ENCODE results near the gene PDCD11. TPM values are rescaled to one million over a fixed set of nuclear protein-coding genes. Genes with fewer than 3 reads are reported as not detected.

Gene PDCD11
- total RNA-seq, 4 donors from 2014 or later = 14.3 to 21.7 (median 17.6) TPM

DNA sequence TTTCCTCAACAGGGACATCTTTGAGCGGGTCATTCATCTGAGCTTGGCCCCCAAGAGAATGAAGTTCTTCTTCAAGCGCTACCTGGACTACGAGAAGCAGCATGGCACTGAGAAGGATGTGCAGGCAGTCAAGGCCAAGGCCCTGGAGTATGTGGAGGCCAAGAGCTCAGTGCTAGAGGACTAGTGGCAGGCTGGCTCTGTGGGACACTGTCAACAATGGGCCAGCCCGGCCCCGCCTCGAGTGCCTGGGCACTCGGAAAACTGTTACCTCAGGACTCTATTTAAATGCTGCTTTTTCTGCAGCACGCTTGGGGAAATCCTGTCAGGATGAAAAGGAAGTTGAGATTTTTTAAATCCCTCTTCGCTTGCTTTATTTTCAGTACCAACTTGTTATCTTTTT, 48.9 kb downstream of the PDCD11 start:
- Histone ChIP-seq H3K9me3 (no peaks in the 10 kb centered on the region), H3K27me3 (no peaks in the 10 kb centered on the region), H3K27ac (peak overlapping the region; percentile 44 to 91 (median 88)), H3K4me1 (peaks cover 0 to 85% (median 51%) of the 10 kb centered on the region in 3 donors), H3K36me3 (peaks cover 0 to 100% of the 10 kb centered on the region in 2 donors), H3K4me3 (no peak overlapping the region)
- no peak for ATAC-seq
- 79 to 87% methylated on average over 3 to 7 of the region's 9 CpGs for WGBS, 2 donors (ENCODE audit: low coverage in 1 of 2)
- TF ChIP-seq EP300 (IDR thresholded peaks at IDR 0.05) (no peak), POLR2AphosphoS5 (IDR thresholded peaks at IDR 0.05) (no peak), POLR2A (IDR thresholded peaks at IDR 0.05) (no peak)
- TF ChIP-seq, protein P1, sequence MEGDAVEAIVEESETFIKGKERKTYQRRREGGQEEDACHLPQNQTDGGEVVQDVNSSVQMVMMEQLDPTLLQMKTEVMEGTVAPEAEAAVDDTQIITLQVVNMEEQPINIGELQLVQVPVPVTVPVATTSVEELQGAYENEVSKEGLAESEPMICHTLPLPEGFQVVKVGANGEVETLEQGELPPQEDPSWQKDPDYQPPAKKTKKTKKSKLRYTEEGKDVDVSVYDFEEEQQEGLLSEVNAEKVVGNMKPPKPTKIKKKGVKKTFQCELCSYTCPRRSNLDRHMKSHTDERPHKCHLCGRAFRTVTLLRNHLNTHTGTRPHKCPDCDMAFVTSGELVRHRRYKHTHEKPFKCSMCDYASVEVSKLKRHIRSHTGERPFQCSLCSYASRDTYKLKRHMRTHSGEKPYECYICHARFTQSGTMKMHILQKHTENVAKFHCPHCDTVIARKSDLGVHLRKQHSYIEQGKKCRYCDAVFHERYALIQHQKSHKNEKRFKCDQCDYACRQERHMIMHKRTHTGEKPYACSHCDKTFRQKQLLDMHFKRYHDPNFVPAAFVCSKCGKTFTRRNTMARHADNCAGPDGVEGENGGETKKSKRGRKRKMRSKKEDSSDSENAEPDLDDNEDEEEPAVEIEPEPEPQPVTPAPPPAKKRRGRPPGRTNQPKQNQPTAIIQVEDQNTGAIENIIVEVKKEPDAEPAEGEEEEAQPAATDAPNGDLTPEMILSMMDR (IDR thresholded peaks at IDR 0.05) = no peak

DNA sequence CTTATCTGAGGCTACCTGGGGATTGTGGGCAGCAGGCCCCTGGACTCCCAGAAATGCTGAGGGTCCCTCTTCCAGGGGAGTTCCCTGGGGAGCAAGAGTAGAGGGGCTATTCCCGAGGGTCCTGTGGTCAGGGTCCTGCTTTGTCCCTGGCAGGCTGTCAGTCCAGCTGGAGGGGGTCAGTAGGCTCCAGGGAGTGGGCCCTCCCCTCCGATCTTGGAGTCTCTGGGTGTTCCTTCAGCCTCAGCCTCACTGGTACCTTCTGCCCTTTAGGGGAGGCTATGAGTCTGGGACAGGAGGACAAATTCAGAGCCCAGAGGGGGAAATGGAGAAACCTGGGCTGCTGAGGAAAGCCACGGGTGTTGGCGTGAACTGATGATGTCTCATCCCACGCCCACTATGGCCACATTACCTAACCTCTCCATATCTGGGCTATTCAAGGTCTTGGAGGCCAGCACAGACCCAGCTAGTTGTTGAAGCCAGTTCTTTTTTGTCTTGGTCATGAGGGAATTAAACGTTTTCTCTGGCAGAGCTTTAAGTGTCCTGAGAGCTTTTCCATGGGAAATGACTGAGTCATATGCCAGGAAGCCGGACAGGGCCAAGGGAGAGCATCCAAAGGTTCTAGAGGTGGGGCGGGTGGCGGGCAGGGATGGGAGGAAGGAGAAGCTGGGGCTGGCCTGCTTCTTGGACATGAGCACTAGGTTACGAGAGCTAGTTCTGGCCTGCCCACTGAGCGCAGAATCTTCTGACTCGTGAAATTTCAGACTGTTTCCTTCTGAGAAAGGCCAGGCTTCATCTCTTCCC, 49.5 kb downstream of the PDCD11 start:
- peak; percentile 86 for ATAC-seq
- Histone ChIP-seq H3K27ac (peak overlapping the region; percentile 44 to 91 (median 88)), H3K27me3 (no peaks in the 10 kb centered on the region), H3K36me3 (peaks cover 0 to 95% of the 10 kb centered on the region in 2 donors), H3K4me1 (peaks cover 0 to 91% (median 54%) of the 10 kb centered on the region in 3 donors), H3K9me3 (no peaks in the 10 kb centered on the region), H3K4me3 (no peak overlapping the region)
- TF ChIP-seq EP300 (IDR thresholded peaks at IDR 0.05) (no peak), POLR2AphosphoS5 (IDR thresholded peaks at IDR 0.05) (peak; percentile 74), POLR2A (IDR thresholded peaks at IDR 0.05) (no peak)
- TF ChIP-seq, protein P1 (IDR thresholded peaks at IDR 0.05) = no peak
- 14 to 43% methylated on average over 3 to 9 of the region's 12 CpGs for WGBS, 2 donors (ENCODE audit: low coverage in 1 of 2)

DNA sequence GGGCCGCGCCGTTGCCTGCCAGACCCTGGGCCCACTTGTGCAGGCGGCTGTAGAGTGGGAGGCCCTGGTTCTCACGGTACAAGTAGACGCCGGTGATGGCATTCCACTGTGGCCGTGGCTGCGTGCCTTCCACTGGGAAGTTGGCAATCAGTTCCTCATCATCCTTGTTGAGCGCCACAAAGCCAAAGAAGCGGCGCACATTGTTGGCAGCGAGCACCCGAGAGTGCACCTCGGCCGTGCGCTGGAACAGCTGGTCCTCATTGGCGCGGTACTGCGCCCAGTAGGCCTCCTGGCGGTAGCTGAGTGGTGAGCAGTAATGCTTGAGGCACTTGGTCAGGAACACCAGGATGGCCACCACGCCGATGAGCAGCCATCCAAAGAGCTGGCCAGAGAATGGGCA, 50.8 kb downstream of the PDCD11 start:
- peak overlapping the region in 3 of 4 donors; percentile 86 to 91 (median 90) for H3K27ac ChIP-seq
- H3K4me1 ChIP-seq = peaks cover 0 to 96% (median 54%) of the 10 kb centered on the region in 3 donors
- no peak for ATAC-seq
- TF ChIP-seq POLR2A (IDR thresholded peaks at IDR 0.05) = no peak
- TF ChIP-seq, protein P1 (IDR thresholded peaks at IDR 0.05) = no peak
- no peak for TF ChIP-seq POLR2AphosphoS5 (IDR thresholded peaks at IDR 0.05)
- no peak for TF ChIP-seq EP300 (IDR thresholded peaks at IDR 0.05)
- H3K4me3 ChIP-seq = no peak overlapping the region
- H3K9me3 ChIP-seq = no peaks in the 10 kb centered on the region
- WGBS, 2 donors (ENCODE audit: low coverage in 1 of 2) = no CpG with 5 or more reads among the region's 23 CpGs
- H3K36me3 ChIP-seq = peaks cover 0 to 83% of the 10 kb centered on the region in 2 donors
- no peaks in the 10 kb centered on the region for H3K27me3 ChIP-seq

DNA sequence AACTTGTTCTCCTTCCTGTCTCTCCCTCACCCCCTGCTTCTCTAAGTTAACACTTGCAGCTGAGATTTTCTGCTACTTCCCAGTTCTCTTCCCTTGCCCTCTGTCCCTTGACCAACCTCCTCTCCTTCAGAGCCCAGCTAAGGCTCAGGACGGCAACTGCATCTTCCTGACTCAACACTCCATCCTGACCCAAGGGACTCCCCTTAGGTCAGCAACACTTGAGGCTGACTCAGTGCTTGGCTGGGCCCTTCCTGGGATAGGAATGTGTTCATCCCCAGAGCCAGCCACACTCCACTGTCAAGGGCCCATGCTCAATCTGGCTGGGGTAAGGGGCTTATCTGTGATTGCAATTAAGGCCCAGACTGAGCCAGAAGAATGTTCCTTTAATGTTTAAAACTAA, 52.3 kb downstream of the PDCD11 start:
- H3K4me1 ChIP-seq = peaks cover 0 to 94% (median 62%) of the 10 kb centered on the region in 3 donors
- no peaks in the 10 kb centered on the region for H3K9me3 ChIP-seq
- WGBS, 2 donors (ENCODE audit: low coverage in 1 of 2) = 8 to 33% methylated on average over 1 of the region's 1 CpG
- ATAC-seq = peak; percentile 61
- H3K27me3 ChIP-seq = no peaks in the 10 kb centered on the region
- peak overlapping the region in 3 of 4 donors; percentile 90 to 91 (median 90) for H3K27ac ChIP-seq
- TF ChIP-seq, protein P1 (IDR thresholded peaks at IDR 0.05) = no peak
- TF ChIP-seq POLR2AphosphoS5 (IDR thresholded peaks at IDR 0.05) = peak; percentile 80
- H3K4me3 ChIP-seq = peak overlapping the region in 1 of 2 donors; percentile 76
- H3K36me3 ChIP-seq = peaks cover 0 to 67% of the 10 kb centered on the region in 2 donors
